GM12892 (cell line): Measurements from ENCODE around the gene SLC13A3.

ENCODE experiments used
- DNase-seq: peaks from one replicate; pipeline ENCODE4 v3.0.0; 2011; ENCODE audit not compliant: insufficient read length
- FAIRE-seq: peaks from 2 replicates; lab custom pipeline; 2011; peaks lifted over from hg19 to GRCh38; lab: Jason Lieb, UNC
- POLR2A ChIP-seq: IDR thresholded peaks from 2 replicates; pipeline ENCODE4 v1.6.1; 2011; ENCODE audit warnings: low read depth, low read length, control low read depth
- POLR2AphosphoS5 ChIP-seq: IDR thresholded peaks from 2 replicates; pipeline ENCODE4 v1.6.1; 2011; ENCODE audit warnings: low read depth, low read length, control low read depth
- TAF1 ChIP-seq: IDR thresholded peaks from 2 replicates; pipeline ENCODE4 v1.6.1; 2011; ENCODE audit warnings: low read depth, mild to moderate bottlenecking, control low read depth, low read length, borderline replicate concordance

Gene SLC13A3

GRCh38 chr20:46666306-46666705 is 15.0 kb upstream of the SLC13A3 start:
- FAIRE-seq = no peak
- TF ChIP-seq POLR2AphosphoS5 (no peak), TAF1 (no peak), POLR2A (no peak)
- no peak for DNase-seq

DNA sequence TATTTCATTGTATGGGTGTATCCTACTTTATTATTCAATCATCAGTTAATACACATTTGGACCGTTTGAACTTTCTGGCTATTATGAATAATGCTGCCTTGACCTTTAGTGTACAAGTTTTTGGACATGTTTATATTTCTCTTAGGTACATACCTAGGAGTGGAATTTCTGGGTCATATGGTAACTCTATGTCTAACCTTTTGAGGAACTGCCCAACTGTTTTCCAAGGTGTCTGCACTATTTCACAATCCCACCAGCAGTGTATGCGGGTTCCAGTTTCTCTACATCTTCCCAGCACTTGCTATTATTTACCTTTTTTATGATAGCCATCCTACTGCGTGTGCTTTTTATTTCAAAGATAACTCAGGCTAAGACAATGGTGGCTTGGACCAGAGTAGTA is 14.3 kb upstream of the SLC13A3 start:
- no peak for DNase-seq
- no peak for FAIRE-seq
- TF ChIP-seq TAF1 (no peak), POLR2A (no peak), POLR2AphosphoS5 (no peak)

GRCh38 chr20:46663531-46663930 is 12.3 kb upstream of the SLC13A3 start:
- TF ChIP-seq TAF1 (no peak), POLR2A (no peak)
- DNase-seq (no peak), FAIRE-seq (no peak)

DNA sequence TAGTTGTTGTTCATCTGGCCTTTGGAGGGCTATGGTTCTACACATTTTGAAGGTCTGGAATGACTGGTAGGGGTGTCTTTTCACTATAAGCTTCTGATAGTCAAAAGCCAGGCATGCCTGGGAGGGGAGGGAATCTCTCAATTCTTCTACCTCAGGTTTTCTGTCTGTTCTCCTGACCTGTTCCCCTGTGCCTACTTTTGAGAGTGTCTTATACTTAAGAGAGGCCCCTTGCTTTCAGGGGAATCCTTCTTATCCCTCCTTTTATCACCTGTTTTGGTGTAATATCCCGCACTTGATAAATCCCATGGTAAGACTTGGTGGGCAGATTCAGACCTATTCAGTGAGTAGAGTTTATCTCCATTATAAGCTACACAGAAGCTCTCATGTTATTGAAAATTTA is 10.4 kb upstream of the SLC13A3 start:
- TF ChIP-seq POLR2A = no peak
- no peak for TF ChIP-seq TAF1
- TF ChIP-seq POLR2AphosphoS5 = no peak
- no peak for DNase-seq
- FAIRE-seq = no peak

- TF ChIP-seq POLR2A = no peak
- TF ChIP-seq POLR2AphosphoS5 = no peak
- no peak for TF ChIP-seq TAF1
- DNase-seq = no peak
- FAIRE-seq = no peak
These were observed 9.2 kb upstream of the SLC13A3 start for GRCh38 chr20:46660487-46660886.

GRCh38 chr20:46657618-46658017 is 6.4 kb upstream of the SLC13A3 start:
- no peak for DNase-seq
- FAIRE-seq = no peak
- no peak for TF ChIP-seq TAF1
- TF ChIP-seq POLR2AphosphoS5 = no peak

DNA sequence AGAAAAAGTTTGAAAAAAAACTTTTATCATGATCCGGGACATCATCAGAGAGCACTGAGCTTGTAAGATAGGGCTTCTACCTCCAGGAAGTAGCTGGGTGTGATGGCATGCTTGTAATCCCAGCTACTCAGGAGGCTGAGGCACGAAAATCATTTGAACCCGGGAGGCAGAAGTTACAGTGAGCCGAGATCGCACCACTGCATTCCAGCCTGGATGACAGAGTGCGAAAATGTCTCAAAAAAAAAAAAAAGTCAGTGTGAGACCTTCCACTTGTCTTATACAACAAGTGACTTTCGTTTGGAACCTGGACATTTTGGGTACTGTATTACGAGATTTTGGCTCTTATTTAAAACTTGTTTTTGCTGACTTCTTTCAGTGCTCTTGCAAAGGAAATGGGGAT is 5.9 kb upstream of the SLC13A3 start:
- TF ChIP-seq TAF1 = no peak
- TF ChIP-seq POLR2AphosphoS5 = no peak
- TF ChIP-seq POLR2A = no peak
- FAIRE-seq (no peak), DNase-seq (no peak)

GRCh38 chr20:46652699-46653098 is 1.4 kb upstream of the SLC13A3 start:
- FAIRE-seq = no peak
- TF ChIP-seq TAF1 (no peak), POLR2AphosphoS5 (no peak), POLR2A (no peak)
- no peak for DNase-seq

DNA sequence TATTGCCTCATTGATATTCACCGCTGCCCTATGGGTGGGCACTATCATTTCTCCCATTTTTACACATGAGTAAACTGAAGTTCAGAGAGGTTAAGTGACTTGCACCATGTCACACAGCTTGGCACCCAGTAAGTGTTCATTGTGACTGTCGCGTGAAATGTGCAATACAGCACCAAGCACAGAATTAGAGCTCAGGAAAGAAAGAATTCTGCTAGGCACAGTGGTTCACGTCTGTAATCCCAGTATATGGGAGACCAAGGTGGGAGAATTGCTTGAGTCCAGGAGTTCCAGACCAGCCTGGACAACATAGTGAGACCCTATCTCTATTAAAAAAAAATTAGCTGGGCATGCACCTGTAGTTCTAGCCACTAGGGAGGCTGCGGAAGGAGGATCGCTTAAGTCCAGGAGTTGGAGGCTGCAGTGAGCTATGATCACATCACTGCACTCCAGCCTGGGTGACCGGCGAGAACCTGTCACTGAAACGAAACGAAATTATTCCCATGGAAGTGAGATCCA is 626 bp downstream of the SLC13A3 start:
- DNase-seq (no peak), FAIRE-seq (no peak)
- no peak for TF ChIP-seq POLR2AphosphoS5
- TF ChIP-seq POLR2A = no peak
- TF ChIP-seq TAF1 = no peak

- no peak for TF ChIP-seq POLR2AphosphoS5
- TF ChIP-seq TAF1 = no peak
- no peak for TF ChIP-seq POLR2A
- FAIRE-seq (no peak), DNase-seq (no peak)
These were observed 1.2 kb downstream of the SLC13A3 start for GRCh38 chr20:46649965-46650542.

- no peak for FAIRE-seq
- DNase-seq = no peak
- TF ChIP-seq POLR2A (no peak), TAF1 (no peak), POLR2AphosphoS5 (no peak)
These were observed 1.7 kb downstream of the SLC13A3 start for GRCh38 chr20:46649650-46649949.

- TF ChIP-seq POLR2A (no peak), POLR2AphosphoS5 (no peak), TAF1 (no peak)
- FAIRE-seq (no peak), DNase-seq (no peak)
These were observed 2.2 kb downstream of the SLC13A3 start for GRCh38 chr20:46648903-46649649.
